ENCODE results near the gene CNKSR1. TPM values are rescaled to one million over a fixed set of nuclear protein-coding genes. Genes with fewer than 3 reads are reported as not detected.
A peak's percentile ranks its signal among the peaks of the same experiment; 100 is the strongest.

Gene CNKSR1
- total and polyA plus RNA-seq, 2 of the 13 experiments (the other 11 are each of a cell fraction or from before 2014, with no cell fraction given), result 3.4 to 8.9 TPM

DNA sequence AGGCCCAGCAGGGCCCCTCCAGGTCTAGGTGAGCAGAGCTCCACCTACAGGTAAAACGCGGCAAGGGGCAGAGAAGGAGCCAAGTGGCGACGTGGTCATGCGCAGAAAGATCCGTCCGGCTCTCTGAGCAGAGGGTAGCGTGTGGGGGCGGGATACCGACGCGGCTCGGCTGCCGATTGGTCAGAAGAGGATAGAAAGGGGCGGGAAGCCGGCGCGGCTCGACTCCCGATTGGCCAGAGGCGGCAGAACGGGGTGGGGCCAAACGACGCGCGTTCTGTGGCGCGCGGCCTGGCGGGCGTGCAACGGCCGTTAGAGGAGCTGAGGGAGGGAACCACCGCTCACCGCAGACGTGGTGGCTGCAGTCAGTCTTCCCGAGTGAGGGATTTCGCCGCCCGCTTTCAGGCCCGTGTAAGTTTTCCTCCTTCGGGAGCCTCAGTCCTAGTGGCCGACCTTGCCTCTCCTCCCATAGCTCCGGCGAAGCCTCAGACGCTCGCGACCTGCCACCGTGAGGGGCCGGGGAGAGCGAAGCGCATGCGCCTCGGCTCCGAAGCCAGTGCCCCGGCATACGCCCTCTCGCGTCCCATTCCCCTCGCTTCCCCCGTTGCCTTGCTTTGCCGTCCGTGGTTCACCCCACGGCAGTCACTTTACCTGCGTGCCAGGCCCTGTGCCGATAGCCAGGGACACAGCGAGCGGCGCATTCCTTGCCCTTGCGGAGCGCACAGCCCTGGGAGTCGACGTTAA is 56.8 kb downstream of the CNKSR1 start, which contains the start of gene CEP85 (continued):
- TF ChIP-seq STAG1 (CRISPR knock-in tag; IDR thresholded peaks at IDR 0.05), result peak; percentile 70; the same call in 1 of the 2 replicates
- no peak for TF ChIP-seq ZNF652 (CRISPR knock-in tag; IDR thresholded peaks at IDR 0.05; ENCODE audit: borderline replicate concordance, low read depth)
- TF ChIP-seq ZBTB7B (CRISPR knock-in tag; IDR thresholded peaks at IDR 0.05), result no peak
- no peak for TF ChIP-seq TRIM24 (CRISPR knock-in tag; IDR thresholded peaks at IDR 0.05)
- no peak for TF ChIP-seq PRPF4 (IDR thresholded peaks at IDR 0.05; ENCODE audit: low read depth, low read length, poor library complexity, severe bottlenecking)
- TF ChIP-seq HNRNPLL (IDR thresholded peaks at IDR 0.05; ENCODE audit: low read depth, low read length, poor library complexity, severe bottlenecking), result peak; percentile 82
- TF ChIP-seq PAX8 (CRISPR knock-in tag; IDR thresholded peaks at IDR 0.05; ENCODE audit: borderline replicate concordance), result no peak
- no peak; the same call in 1 of the 2 replicates for TF ChIP-seq PHF20 (CRISPR knock-in tag; IDR thresholded peaks at IDR 0.05)
- no peak for TF ChIP-seq ZNF343 (CRISPR knock-in tag; IDR thresholded peaks at IDR 0.05)
- TF ChIP-seq ZNF614 (CRISPR knock-in tag; IDR thresholded peaks at IDR 0.05; ENCODE audit: borderline replicate concordance), result no peak; the same call in 1 of the 2 replicates
- TF ChIP-seq NFE2 (CRISPR knock-in tag; IDR thresholded peaks at IDR 0.05), result no peak
- TF ChIP-seq, protein P1, sequence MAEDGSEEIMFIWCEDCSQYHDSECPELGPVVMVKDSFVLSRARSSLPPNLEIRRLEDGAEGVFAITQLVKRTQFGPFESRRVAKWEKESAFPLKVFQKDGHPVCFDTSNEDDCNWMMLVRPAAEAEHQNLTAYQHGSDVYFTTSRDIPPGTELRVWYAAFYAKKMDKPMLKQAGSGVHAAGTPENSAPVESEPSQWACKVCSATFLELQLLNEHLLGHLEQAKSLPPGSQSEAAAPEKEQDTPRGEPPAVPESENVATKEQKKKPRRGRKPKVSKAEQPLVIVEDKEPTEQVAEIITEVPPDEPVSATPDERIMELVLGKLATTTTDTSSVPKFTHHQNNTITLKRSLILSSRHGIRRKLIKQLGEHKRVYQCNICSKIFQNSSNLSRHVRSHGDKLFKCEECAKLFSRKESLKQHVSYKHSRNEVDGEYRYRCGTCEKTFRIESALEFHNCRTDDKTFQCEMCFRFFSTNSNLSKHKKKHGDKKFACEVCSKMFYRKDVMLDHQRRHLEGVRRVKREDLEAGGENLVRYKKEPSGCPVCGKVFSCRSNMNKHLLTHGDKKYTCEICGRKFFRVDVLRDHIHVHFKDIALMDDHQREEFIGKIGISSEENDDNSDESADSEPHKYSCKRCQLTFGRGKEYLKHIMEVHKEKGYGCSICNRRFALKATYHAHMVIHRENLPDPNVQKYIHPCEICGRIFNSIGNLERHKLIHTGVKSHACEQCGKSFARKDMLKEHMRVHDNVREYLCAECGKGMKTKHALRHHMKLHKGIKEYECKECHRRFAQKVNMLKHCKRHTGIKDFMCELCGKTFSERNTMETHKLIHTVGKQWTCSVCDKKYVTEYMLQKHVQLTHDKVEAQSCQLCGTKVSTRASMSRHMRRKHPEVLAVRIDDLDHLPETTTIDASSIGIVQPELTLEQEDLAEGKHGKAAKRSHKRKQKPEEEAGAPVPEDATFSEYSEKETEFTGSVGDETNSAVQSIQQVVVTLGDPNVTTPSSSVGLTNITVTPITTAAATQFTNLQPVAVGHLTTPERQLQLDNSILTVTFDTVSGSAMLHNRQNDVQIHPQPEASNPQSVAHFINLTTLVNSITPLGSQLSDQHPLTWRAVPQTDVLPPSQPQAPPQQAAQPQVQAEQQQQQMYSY (CRISPR knock-in tag; IDR thresholded peaks at IDR 0.05), result no peak
- no peak for TF ChIP-seq SMAD9 (CRISPR knock-in tag; IDR thresholded peaks at IDR 0.05)
- TF ChIP-seq ZNF225 (CRISPR knock-in tag; IDR thresholded peaks at IDR 0.05), result peak; percentile 11; the same call in 1 of the 2 replicates
- TF ChIP-seq HDAC2 (CRISPR knock-in tag; IDR thresholded peaks at IDR 0.05), result peak; percentile 62; the same call in 1 of the 2 replicates
- TF ChIP-seq HOXA9 (CRISPR knock-in tag; IDR thresholded peaks at IDR 0.05; ENCODE audit: borderline replicate concordance), result no peak
- no peak for TF ChIP-seq ZNF33A (CRISPR knock-in tag; IDR thresholded peaks at IDR 0.05; ENCODE audit: borderline replicate concordance)
- peak; percentile 62; the same call in 1 of the 2 replicates for TF ChIP-seq MTF2 (CRISPR knock-in tag; IDR thresholded peaks at IDR 0.05; ENCODE audit: borderline replicate concordance)
- TF ChIP-seq JUNB (CRISPR knock-in tag; IDR thresholded peaks at IDR 0.05; ENCODE audit: borderline replicate concordance), result no peak
- TF ChIP-seq YEATS4 (CRISPR knock-in tag; IDR thresholded peaks at IDR 0.05; ENCODE audit: borderline replicate concordance), result peak; percentile 87; the same call in 1 of the 2 replicates
- TF ChIP-seq, protein P2, sequence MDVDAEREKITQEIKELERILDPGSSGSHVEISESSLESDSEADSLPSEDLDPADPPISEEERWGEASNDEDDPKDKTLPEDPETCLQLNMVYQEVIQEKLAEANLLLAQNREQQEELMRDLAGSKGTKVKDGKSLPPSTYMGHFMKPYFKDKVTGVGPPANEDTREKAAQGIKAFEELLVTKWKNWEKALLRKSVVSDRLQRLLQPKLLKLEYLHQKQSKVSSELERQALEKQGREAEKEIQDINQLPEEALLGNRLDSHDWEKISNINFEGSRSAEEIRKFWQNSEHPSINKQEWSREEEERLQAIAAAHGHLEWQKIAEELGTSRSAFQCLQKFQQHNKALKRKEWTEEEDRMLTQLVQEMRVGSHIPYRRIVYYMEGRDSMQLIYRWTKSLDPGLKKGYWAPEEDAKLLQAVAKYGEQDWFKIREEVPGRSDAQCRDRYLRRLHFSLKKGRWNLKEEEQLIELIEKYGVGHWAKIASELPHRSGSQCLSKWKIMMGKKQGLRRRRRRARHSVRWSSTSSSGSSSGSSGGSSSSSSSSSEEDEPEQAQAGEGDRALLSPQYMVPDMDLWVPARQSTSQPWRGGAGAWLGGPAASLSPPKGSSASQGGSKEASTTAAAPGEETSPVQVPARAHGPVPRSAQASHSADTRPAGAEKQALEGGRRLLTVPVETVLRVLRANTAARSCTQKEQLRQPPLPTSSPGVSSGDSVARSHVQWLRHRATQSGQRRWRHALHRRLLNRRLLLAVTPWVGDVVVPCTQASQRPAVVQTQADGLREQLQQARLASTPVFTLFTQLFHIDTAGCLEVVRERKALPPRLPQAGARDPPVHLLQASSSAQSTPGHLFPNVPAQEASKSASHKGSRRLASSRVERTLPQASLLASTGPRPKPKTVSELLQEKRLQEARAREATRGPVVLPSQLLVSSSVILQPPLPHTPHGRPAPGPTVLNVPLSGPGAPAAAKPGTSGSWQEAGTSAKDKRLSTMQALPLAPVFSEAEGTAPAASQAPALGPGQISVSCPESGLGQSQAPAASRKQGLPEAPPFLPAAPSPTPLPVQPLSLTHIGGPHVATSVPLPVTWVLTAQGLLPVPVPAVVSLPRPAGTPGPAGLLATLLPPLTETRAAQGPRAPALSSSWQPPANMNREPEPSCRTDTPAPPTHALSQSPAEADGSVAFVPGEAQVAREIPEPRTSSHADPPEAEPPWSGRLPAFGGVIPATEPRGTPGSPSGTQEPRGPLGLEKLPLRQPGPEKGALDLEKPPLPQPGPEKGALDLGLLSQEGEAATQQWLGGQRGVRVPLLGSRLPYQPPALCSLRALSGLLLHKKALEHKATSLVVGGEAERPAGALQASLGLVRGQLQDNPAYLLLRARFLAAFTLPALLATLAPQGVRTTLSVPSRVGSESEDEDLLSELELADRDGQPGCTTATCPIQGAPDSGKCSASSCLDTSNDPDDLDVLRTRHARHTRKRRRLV (CRISPR knock-in tag; IDR thresholded peaks at IDR 0.05), result peak; percentile 90
- TF ChIP-seq ZNF572 (CRISPR knock-in tag; IDR thresholded peaks at IDR 0.05), result peak; percentile 83

Data from HepG2 (cell line).